GM21360 (cell line): Measurements from ENCODE around the gene BIK.
"Not testable (repeated sequence)": the region's sequence is repeated elsewhere in the genome, so short reads cannot be mapped to it uniquely, and the experiment has no call there.

Source experiments
- ATAC-seq: cut with Tn5 transposase; IDR thresholded peaks from one replicate; pipeline ENCODE4 v1.9.1; 2021; ENCODE audit warnings: mild to moderate bottlenecking, moderate library complexity; ENCODE audit not compliant: unreplicated experiment

The BIK gene

DNA sequence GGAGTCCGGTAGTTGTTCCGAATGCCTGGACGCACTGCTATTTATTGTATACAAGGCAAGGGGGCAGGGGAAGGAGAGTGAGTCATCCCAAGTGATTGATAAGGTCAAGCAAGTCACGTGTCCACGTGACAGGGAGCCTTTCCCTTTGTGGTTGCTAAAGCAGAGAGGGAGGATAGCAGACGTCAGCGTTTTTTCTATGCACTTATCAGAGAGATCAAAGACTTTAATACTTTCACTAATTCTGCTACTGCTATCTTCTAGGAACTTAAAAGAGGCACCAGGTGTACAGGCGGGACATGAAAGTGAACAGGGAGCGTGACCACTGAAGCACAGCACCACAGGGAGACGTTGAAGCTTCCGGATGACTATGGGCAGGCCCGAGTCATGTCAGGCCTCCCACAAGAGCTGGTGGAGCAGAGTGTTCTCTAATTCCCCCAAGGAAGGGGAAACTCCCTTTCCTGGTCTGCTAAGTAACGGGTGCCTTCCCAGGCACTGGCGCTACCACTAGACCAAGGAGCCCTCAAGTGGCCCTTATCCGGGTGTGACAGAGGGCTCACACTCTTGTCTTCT, 6.4 kb upstream of the BIK start:
- not testable (repeated sequence) for ATAC-seq

DNA sequence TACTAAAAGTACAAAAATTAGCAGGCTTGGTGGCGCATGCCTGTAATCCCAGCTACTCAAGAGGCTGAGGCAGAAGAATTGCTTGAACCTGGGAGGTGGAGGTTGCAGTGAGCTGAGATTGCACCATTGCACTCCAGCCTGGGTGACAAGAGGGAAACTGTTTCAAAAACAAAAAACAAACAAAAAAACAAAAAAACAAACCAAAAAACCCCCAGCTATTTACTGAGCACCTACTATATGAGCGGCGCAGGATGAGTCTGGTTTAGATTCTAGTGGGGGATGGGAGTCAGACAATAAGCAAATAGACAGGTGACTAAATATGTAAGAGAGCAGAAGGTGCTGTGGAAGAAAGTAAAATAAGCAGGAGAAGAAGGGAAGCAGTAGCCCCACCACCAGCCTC, 5.6 kb upstream of the BIK start:
- not testable (repeated sequence) for ATAC-seq

GRCh38 chr22:43106302-43106701, 4.2 kb upstream of the BIK start:
- no peak for ATAC-seq

DNA sequence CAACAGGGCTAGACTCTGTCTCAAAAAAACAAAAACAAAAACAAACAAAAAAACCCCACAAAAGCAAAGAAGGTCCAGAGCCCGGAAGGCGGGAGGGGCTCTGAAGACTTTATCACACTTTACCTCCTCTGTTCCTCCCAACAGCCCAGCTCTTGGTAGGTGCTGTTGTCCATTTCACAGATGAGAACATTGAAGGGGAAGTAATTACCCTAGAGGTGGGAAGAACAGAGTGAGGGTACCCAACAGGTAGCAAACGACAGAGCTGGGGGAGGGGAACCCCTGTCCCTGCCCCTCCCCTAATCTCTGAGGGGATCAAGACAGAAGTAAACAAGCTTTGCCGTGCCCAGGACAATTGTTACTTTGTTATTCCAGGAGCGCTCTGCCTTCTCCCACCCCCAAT, 1.0 kb upstream of the BIK start:
- ATAC-seq, result no peak

DNA sequence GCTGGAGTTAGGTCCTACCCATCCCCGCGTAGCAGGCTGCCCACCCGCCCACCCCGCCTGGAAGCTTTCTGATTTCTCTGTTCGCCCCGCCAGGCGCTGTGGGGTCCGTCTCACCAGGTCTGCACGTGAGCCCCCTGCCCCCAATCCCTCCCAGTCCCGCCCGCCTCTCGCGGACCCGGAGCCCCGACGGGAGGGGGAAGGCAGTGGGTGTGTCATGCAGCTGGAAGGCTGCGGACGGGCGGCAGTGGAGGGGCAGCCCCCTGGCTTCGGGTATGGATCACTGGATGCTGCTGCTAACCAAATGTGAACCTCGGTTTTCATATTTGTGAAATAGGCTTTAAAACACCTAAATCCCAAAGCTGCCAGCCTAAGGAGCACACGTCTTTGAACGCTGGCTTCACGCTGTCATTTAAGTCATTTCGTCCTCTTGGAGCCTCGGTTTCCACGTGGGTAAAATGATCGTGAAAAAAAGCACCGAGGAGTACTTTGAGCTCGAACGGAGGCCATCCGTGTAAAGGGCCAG, 568 bp upstream of the BIK start:
- ATAC-seq, result no peak

DNA sequence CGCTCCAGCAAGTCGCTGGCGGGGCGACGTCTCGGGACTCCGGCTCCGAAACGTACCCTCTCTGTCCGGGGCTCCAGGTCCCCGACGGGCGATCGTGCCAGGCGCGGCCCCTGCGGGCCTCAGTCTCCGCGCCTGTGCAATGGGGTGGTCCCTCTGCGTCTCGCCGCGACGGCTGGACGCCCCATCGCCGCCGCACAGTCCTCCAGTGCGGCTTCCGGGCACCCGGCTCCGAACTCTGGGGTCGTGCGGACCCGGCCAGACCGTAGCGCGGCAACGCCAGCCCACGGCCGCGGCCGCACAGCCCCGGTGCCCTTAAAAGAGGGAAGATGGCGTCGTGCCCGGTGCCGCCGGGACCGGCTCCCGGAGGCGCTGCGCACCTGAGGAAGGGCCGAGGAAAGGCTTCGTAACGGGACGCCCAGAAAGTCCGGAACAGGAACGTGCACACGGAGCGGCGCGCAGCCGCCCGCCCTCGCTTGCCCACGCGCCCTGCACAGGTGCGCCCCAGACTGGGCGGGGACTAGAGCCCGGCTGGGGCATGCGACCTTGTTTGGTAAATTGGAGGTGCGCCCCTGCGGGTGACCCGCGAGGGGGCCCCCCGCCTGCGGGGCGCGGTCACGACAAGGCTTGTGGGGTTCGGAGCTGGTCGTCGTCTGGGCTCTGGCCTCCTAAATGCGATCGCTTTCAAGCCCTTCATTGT, 525 bp downstream of the BIK start:
- ATAC-seq, result peak; percentile 50

GRCh38 chr22:43113526-43114251, 3.1 kb downstream of the BIK start:
- no peak for ATAC-seq

DNA sequence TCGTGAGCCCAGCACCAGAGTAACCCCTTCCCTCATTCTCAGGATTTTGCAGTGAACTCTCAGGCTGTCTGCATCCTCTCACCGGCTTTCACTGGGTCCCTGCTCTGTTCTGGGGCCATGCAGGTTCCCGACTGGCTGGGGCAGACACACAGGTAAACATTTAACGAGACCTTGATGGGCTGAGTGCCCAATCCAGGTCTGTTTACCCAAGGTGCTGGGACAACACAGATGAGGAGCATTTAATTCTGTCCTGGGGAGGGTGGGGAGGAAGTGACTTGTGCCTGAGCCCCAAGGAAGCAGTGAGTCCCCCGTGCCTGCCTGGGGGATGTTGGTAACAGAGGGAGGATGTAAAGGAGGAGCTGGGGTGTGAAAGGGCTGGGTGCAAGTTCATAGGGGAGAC, 4.4 kb downstream of the BIK start:
- no peak for ATAC-seq

DNA sequence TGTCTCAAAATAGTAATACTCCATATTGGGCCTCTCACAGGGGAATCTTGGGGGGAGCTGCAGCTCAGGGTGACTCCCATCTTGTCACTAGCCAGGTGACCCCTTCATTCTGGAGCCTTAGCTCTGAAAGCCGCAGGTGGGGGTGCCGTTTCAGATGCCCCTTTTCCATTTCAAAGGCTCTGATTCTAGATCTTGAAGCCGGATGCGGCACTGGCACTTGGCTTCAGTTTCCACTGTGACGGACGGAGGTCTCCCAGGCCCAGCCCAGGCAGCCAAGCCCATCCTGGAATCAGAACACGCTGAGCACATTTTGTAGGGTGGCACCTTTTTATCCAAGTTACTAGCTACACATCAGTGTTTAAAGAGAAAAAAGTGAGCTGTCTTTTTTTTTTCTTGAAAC, 6.4 kb downstream of the BIK start:
- ATAC-seq, result no peak

GRCh38 chr22:43118024-43118849, 7.7 kb downstream of the BIK start:
- no peak for ATAC-seq

- ATAC-seq, result no peak
Measured at GRCh38 chr22:43118953-43119458, 8.5 kb downstream of the BIK start.

- no peak for ATAC-seq
Measured at GRCh38 chr22:43126501-43127165, 16.1 kb downstream of the BIK start.

GRCh38 chr22:43127166-43127908, 16.8 kb downstream of the BIK start:
- ATAC-seq, result no peak

DNA sequence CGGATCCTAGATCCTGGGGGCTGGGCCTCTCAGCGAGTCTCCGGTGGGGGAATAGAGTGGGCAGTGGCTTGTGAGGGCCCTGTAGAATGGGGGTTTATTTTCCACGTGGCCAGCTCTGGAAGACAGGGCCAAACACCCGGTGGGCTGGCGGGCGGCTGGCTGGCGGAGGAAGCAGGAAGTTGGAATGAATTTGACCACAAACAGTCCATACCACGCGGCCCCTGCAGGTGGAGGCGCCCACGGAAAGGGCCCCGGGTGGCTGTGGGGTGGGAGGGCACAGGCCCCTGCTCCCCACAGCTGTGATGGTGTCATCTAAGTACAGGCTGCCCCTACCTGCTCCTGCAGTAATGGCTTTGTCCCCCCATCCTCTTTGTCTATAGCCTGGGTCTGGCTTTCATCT, 17.6 kb downstream of the BIK start:
- ATAC-seq, result no peak

DNA sequence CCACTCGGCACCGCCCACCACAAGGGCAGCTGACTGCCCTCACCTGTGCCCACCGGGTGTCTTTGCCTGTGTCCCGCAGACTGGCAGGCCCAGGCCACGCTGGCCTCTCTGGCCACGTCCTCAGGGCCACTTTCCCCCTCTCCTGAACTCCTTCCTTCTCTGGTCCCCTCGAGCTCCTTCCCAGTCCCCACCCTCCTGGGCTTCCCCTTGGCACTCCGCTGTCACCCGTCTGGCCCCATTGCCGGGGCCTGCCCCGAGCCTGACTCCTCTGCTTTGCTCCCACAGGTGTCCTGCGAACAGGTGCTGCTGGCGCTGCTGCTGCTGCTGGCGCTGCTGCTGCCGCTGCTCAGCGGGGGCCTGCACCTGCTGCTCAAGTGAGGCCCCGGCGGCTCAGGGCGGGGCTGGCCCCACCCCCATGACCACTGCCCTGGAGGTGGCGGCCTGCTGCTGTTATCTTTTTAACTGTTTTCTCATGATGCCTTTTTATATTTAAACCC, 18.4 kb downstream of the BIK start:
- ATAC-seq, result no peak

- ATAC-seq, result no peak
Measured at GRCh38 chr22:43129426-43130425, 19.2 kb downstream of the BIK start.

DNA sequence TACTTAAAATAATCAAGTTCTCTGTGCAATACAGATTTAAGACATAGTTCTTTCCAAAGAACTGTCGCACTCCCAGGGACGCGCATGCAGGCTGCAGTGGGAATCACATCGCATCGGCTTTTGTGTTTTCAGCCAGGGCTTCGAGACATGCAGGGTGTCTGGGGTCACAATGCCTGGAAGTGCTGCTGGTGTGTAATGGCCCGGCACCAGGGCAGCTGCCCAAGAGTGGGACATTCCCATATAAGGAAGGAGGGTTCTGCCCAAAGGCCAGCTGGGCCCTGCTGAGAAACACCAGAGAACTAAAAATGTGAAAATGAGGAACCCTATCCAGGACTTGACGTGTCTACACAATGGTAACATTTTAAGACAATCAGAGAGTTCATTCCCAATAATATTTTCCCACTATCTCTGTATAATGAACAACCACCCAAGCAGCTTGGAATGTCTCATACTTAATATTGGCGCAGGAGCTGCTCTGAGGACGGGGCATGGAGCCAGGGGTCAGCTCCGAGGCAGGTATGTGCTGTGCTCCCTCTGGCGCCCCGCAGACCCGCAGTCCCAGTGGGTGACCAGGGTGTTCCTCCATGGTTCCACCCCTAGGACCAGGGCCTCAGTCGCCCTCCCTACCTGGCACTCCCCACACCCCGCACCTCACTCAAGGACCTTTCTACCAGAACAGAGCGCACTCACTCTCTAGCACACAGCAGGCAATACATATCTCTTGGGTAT, 21.4 kb downstream of the BIK start:
- ATAC-seq, result no peak

DNA sequence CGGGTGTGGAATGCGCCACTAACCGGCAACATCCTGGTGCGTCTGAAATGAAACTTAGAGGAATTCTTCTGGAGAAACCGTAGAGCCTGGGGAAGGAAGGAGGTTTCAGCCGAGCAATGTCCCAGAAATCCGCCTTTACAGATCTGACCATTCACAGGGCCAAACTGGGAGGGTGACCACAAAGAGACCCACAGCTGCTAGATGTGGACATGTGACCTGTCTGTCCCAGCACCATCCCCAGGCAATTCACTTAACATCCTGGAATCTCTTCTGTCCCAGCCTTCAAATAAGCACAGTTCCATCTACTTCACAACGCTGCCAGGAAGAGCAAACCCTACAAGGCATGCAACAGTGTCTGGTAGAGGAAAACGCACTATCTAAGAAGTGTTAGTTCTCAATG, 22.9 kb downstream of the BIK start:
- no peak for ATAC-seq
